DOHH2 (cell line): ENCODE results near the gene PEMT.
"Not testable (repeated sequence)": the region's sequence is repeated elsewhere in the genome, so short reads cannot be mapped to it uniquely, and the experiment has no call there.

Experiments used
- H3F3A ChIP-seq: fragments of 200-600 bp; sonication (generic), shearing (Covaris generic); 2 replicates; pipeline ENCODE4 v1.6.0; 2016; ENCODE audit warnings: antibody characterized with exemption, mild to moderate bottlenecking; ENCODE audit not compliant: control insufficient read depth, insufficient read depth
- H3K27ac ChIP-seq: fragments of 200-600 bp; sonication (generic); 2 replicates; pipeline ENCODE4 v1.5.1; 2014; ENCODE audit warnings: low read depth, mild to moderate bottlenecking, low read length, moderate library complexity
- H3K27me3 ChIP-seq: fragments of 200-600 bp; sonication (generic); 2 replicates; pipeline ENCODE4 v1.6.1; 2014; ENCODE audit warnings: mild to moderate bottlenecking, low read length, mixed read lengths; ENCODE audit not compliant: control insufficient read depth
- H3K36me3 ChIP-seq: fragments of 200-600 bp; sonication (generic); 2 replicates; pipeline ENCODE4 v1.6.1; 2014; ENCODE audit warnings: mild to moderate bottlenecking, low read length, moderate library complexity, mixed read lengths; ENCODE audit not compliant: control insufficient read depth
- H3K4me1 ChIP-seq: fragments of 200-600 bp; sonication (generic); 2 replicates; pipeline ENCODE4 v1.6.1; 2014; ENCODE audit warnings: mild to moderate bottlenecking, low read length, mixed read lengths; ENCODE audit not compliant: control insufficient read depth
- H3K4me2 ChIP-seq: fragments of 200-600 bp; sonication (generic); 2 replicates; pipeline ENCODE4 v1.6.0; 2014; ENCODE audit warnings: mild to moderate bottlenecking, low read length, moderate library complexity
- H3K4me3 ChIP-seq: fragments of 200-600 bp; sonication (generic); 2 replicates; pipeline ENCODE4 v1.5.1; 2014; ENCODE audit warnings: mild to moderate bottlenecking, low read length, mixed read lengths
- H3K79me2 ChIP-seq: fragments of 200-600 bp; sonication (generic); 2 replicates; pipeline ENCODE4 v1.6.1; 2014; ENCODE audit warnings: mild to moderate bottlenecking, low read length, mixed read lengths; ENCODE audit not compliant: control insufficient read depth
- H3K9me2 ChIP-seq: fragments of 200-600 bp; sonication (generic); replicated peaks from 2 replicates; pipeline ENCODE4 v1.6.1; 2014; ENCODE audit warnings: mild to moderate bottlenecking, low read length, mixed read lengths; ENCODE audit not compliant: control insufficient read depth
- H3K9me3 ChIP-seq: fragments of 200-600 bp; sonication (generic); 2 replicates; pipeline ENCODE4 v1.6.1; 2014; ENCODE audit warnings: antibody characterized with exemption, low read length, mixed read lengths; ENCODE audit not compliant: control insufficient read depth, insufficient read depth
- H4K20me1 ChIP-seq: fragments of 200-600 bp; sonication (generic); 2 replicates; pipeline ENCODE4 v1.6.0; 2014; ENCODE audit warnings: low read depth, mild to moderate bottlenecking, antibody characterized with exemption, low read length, moderate library complexity; ENCODE audit not compliant: control insufficient read depth, insufficient read depth
- CTCF ChIP-seq: fragments of 200-600 bp; sonication (generic); IDR thresholded peaks from one replicate; pipeline ENCODE4 v1.5.1; 2014; ENCODE audit warnings: antibody characterized with exemption, mild to moderate bottlenecking, low read depth, low read length; ENCODE audit not compliant: poor library complexity, severe bottlenecking
- EZH2phosphoT487 ChIP-seq: fragments of 200-600 bp; sonication (generic); IDR thresholded peaks from 2 replicates; pipeline ENCODE4 v1.6.1; 2017; ENCODE audit warnings: borderline replicate concordance, mild to moderate bottlenecking, antibody characterized with exemption, low read length, moderate library complexity, mixed read lengths

PEMT gene

GRCh38 chr17:17636272-17636885, 44.9 kb upstream of the PEMT start:
- Histone ChIP-seq H3K79me2 (no peaks in the 10 kb centered on the region), H4K20me1 (no peaks in the 10 kb centered on the region), H3K27me3 (no peaks in the 10 kb centered on the region), H3K27ac (no peak overlapping the region), H3K9me2 (no peaks in the 10 kb centered on the region), H3K4me1 (no peaks in the 10 kb centered on the region), H3F3A (no peaks in the 10 kb centered on the region), H3K4me2 (no peak overlapping the region), H3K36me3 (no peaks in the 10 kb centered on the region), H3K4me3 (no peak overlapping the region), H3K9me3 (peaks cover 14% of the 10 kb centered on the region; the same call in 1 of the 2 replicates)
- TF ChIP-seq CTCF (no peak), EZH2phosphoT487 (no peak)

GRCh38 chr17:17635537-17636271, 44.2 kb upstream of the PEMT start:
- H3F3A ChIP-seq, H3K27me3 ChIP-seq, H3K4me3 ChIP-seq, H3K9me2 ChIP-seq, H3K4me1 ChIP-seq, H3K79me2 ChIP-seq, H4K20me1 ChIP-seq, H3K27ac ChIP-seq, H3K36me3 ChIP-seq, H3K4me2 ChIP-seq: not testable (repeated sequence)
- H3K9me3 ChIP-seq: peaks cover 14% of the 10 kb centered on the region; the same call in 1 of the 2 replicates

- H3K9me2 ChIP-seq: no peaks in the 10 kb centered on the region
- no peaks in the 10 kb centered on the region for H3K4me1 ChIP-seq
- H3K27ac ChIP-seq: no peak overlapping the region
- H3K36me3 ChIP-seq: no peaks in the 10 kb centered on the region
- H3K79me2 ChIP-seq: no peaks in the 10 kb centered on the region
- no peak overlapping the region for H3K4me3 ChIP-seq
- TF ChIP-seq EZH2phosphoT487 (no peak), CTCF (no peak)
- peaks cover 14% of the 10 kb centered on the region; the same call in 1 of the 2 replicates for H3K9me3 ChIP-seq
- no peak overlapping the region for H3K4me2 ChIP-seq
- H4K20me1 ChIP-seq: no peaks in the 10 kb centered on the region
- H3K27me3 ChIP-seq: no peaks in the 10 kb centered on the region
- no peaks in the 10 kb centered on the region for H3F3A ChIP-seq
Observed at GRCh38 chr17:17635126-17635525, 43.6 kb upstream of the PEMT start.

GRCh38 chr17:17633310-17633709, 41.8 kb upstream of the PEMT start:
- TF ChIP-seq EZH2phosphoT487 (no peak), CTCF (no peak)
- H3K36me3 ChIP-seq: no peaks in the 10 kb centered on the region
- H3K4me1 ChIP-seq: no peaks in the 10 kb centered on the region
- H3K4me2 ChIP-seq: no peak overlapping the region
- no peaks in the 10 kb centered on the region for H4K20me1 ChIP-seq
- peaks cover 14% of the 10 kb centered on the region; the same call in 1 of the 2 replicates for H3K9me3 ChIP-seq
- H3K79me2 ChIP-seq: no peaks in the 10 kb centered on the region
- no peaks in the 10 kb centered on the region for H3F3A ChIP-seq
- no peaks in the 10 kb centered on the region for H3K27me3 ChIP-seq
- H3K27ac ChIP-seq: no peak overlapping the region
- no peaks in the 10 kb centered on the region for H3K9me2 ChIP-seq
- H3K4me3 ChIP-seq: no peak overlapping the region

- peaks cover 14% of the 10 kb centered on the region; the same call in 1 of the 2 replicates for H3K9me3 ChIP-seq
- not testable (repeated sequence) for H3K79me2 ChIP-seq, H4K20me1 ChIP-seq, H3K9me2 ChIP-seq, H3F3A ChIP-seq, H3K27ac ChIP-seq, H3K4me2 ChIP-seq, H3K27me3 ChIP-seq, H3K4me3 ChIP-seq, H3K36me3 ChIP-seq, H3K4me1 ChIP-seq
Observed at GRCh38 chr17:17632690-17633089, 41.2 kb upstream of the PEMT start.
